ENCODE measurements around the gene RPS6KA2. TPM values are rescaled to one million over a fixed set of nuclear protein-coding genes. Genes with fewer than 3 reads are reported as not detected.

RPS6KA2 gene
- 1 to 10 TPM; 2.8 to 6.2 (median 6.0) TPM for total RNA-seq

GRCh38 chr6:166627033-166627874 lies at the start of gene RPS6KA2:
RPS6KA2 (minus strand) TSS chr6:166627251; CDS start chr6:166627019, 232 bp downstream.
- H3K4me3 Mint-ChIP-seq = peak within 1 kb of the TSS; percentile 82
- peaks cover 34% of the 10 kb centered on the region for H3K27me3 Mint-ChIP-seq (ENCODE audit: low read depth)
- no peaks in the 10 kb centered on the region for H3K9me3 Mint-ChIP-seq
- ATAC-seq (peak; percentile 91 to 93), DNase-seq (peak; percentile 100)
- H3K36me3 Mint-ChIP-seq (ENCODE audit: insufficient read depth) = no peaks in the 10 kb centered on the region
- peaks cover 14% of the 10 kb centered on the region for H3K4me1 Mint-ChIP-seq (ENCODE audit: low read depth)

GRCh38 chr6:166676270-166676860 lies 49.3 kb upstream of the RPS6KA2 start:
- ATAC-seq = no peak
- H3K27me3 Mint-ChIP-seq (ENCODE audit: low read depth) = peaks cover 15% of the 10 kb centered on the region
- no peak for DNase-seq
- no peaks in the 10 kb centered on the region for H3K36me3 Mint-ChIP-seq (ENCODE audit: insufficient read depth)
- peaks cover 4% of the 10 kb centered on the region for H3K4me1 Mint-ChIP-seq (ENCODE audit: low read depth)
- H3K4me3 Mint-ChIP-seq = no peak overlapping the region
- H3K9me3 Mint-ChIP-seq = no peaks in the 10 kb centered on the region

- no peaks in the 10 kb centered on the region for H3K36me3 Mint-ChIP-seq (ENCODE audit: insufficient read depth)
- H3K4me1 Mint-ChIP-seq (ENCODE audit: low read depth) = peaks cover 4% of the 10 kb centered on the region
- no peak for ATAC-seq
- H3K9me3 Mint-ChIP-seq = no peaks in the 10 kb centered on the region
- DNase-seq = no peak
- peaks cover 21% of the 10 kb centered on the region for H3K27me3 Mint-ChIP-seq (ENCODE audit: low read depth)
- H3K4me3 Mint-ChIP-seq = no peak overlapping the region
Measured at GRCh38 chr6:166675736-166676135, 48.7 kb upstream of the RPS6KA2 start.

- DNase-seq = no peak
- no peak for ATAC-seq
- peaks cover 27% of the 10 kb centered on the region for H3K27me3 Mint-ChIP-seq (ENCODE audit: low read depth)
- H3K9me3 Mint-ChIP-seq = no peaks in the 10 kb centered on the region
- H3K36me3 Mint-ChIP-seq (ENCODE audit: insufficient read depth) = no peaks in the 10 kb centered on the region
- H3K4me1 Mint-ChIP-seq (ENCODE audit: low read depth) = peaks cover 4% of the 10 kb centered on the region
- H3K4me3 Mint-ChIP-seq = no peak overlapping the region
Measured at GRCh38 chr6:166673309-166673708, 46.3 kb upstream of the RPS6KA2 start.

- Mint-ChIP-seq H3K27me3 (ENCODE audit: low read depth) (peaks cover 27% of the 10 kb centered on the region), H3K4me3 (no peak overlapping the region), H3K9me3 (no peaks in the 10 kb centered on the region), H3K4me1 (ENCODE audit: low read depth) (peaks cover 4% of the 10 kb centered on the region), H3K36me3 (ENCODE audit: insufficient read depth) (no peaks in the 10 kb centered on the region)
- ATAC-seq = no peak
- DNase-seq = no peak
Measured at GRCh38 chr6:166672624-166673206, 45.7 kb upstream of the RPS6KA2 start.

GRCh38 chr6:166672146-166672545 lies 45.1 kb upstream of the RPS6KA2 start:
- DNase-seq (no peak), ATAC-seq (no peak)
- peaks cover 4% of the 10 kb centered on the region for H3K4me1 Mint-ChIP-seq (ENCODE audit: low read depth)
- H3K4me3 Mint-ChIP-seq = no peak overlapping the region
- H3K9me3 Mint-ChIP-seq = no peaks in the 10 kb centered on the region
- H3K36me3 Mint-ChIP-seq (ENCODE audit: insufficient read depth) = no peaks in the 10 kb centered on the region
- peaks cover 27% of the 10 kb centered on the region for H3K27me3 Mint-ChIP-seq (ENCODE audit: low read depth)

- H3K27me3 Mint-ChIP-seq (ENCODE audit: low read depth) = peaks cover 27% of the 10 kb centered on the region
- H3K4me1 Mint-ChIP-seq (ENCODE audit: low read depth) = peaks cover 4% of the 10 kb centered on the region
- H3K9me3 Mint-ChIP-seq = no peaks in the 10 kb centered on the region
- no peak for ATAC-seq
- no peak for DNase-seq
- no peak overlapping the region for H3K4me3 Mint-ChIP-seq
- no peaks in the 10 kb centered on the region for H3K36me3 Mint-ChIP-seq (ENCODE audit: insufficient read depth)
Measured at GRCh38 chr6:166671434-166672081, 44.5 kb upstream of the RPS6KA2 start.

- ATAC-seq (no peak), DNase-seq (no peak)
- Mint-ChIP-seq H3K4me3 (no peak overlapping the region), H3K4me1 (ENCODE audit: low read depth) (peaks cover 4% of the 10 kb centered on the region), H3K36me3 (ENCODE audit: insufficient read depth) (no peaks in the 10 kb centered on the region), H3K27me3 (ENCODE audit: low read depth) (peaks cover 27% of the 10 kb centered on the region), H3K9me3 (no peaks in the 10 kb centered on the region)
Measured at GRCh38 chr6:166670894-166671293, 43.8 kb upstream of the RPS6KA2 start.

GRCh38 chr6:166670013-166670412 lies 43.0 kb upstream of the RPS6KA2 start:
- Mint-ChIP-seq H3K4me3 (no peak overlapping the region), H3K9me3 (no peaks in the 10 kb centered on the region), H3K4me1 (ENCODE audit: low read depth) (peaks cover 4% of the 10 kb centered on the region), H3K27me3 (ENCODE audit: low read depth) (peaks cover 21% of the 10 kb centered on the region), H3K36me3 (ENCODE audit: insufficient read depth) (no peaks in the 10 kb centered on the region)
- ATAC-seq (no peak), DNase-seq (no peak)

GRCh38 chr6:166667796-166668610 lies 41.0 kb upstream of the RPS6KA2 start:
- Mint-ChIP-seq H3K36me3 (ENCODE audit: insufficient read depth) (no peaks in the 10 kb centered on the region), H3K4me1 (ENCODE audit: low read depth) (peaks cover 5% of the 10 kb centered on the region), H3K27me3 (ENCODE audit: low read depth) (peaks cover 22% of the 10 kb centered on the region), H3K4me3 (no peak overlapping the region), H3K9me3 (no peaks in the 10 kb centered on the region)
- ATAC-seq (no peak), DNase-seq (no peak)

- Mint-ChIP-seq H3K4me1 (ENCODE audit: low read depth) (peaks cover 3% of the 10 kb centered on the region), H3K4me3 (no peak overlapping the region), H3K9me3 (no peaks in the 10 kb centered on the region), H3K36me3 (ENCODE audit: insufficient read depth) (no peaks in the 10 kb centered on the region), H3K27me3 (ENCODE audit: low read depth) (peaks cover 5% of the 10 kb centered on the region)
- no peak for DNase-seq
- ATAC-seq = no peak
Measured at GRCh38 chr6:166664135-166664534, 37.1 kb upstream of the RPS6KA2 start.

- Mint-ChIP-seq H3K36me3 (ENCODE audit: insufficient read depth) (no peaks in the 10 kb centered on the region), H3K4me1 (ENCODE audit: low read depth) (peaks cover 3% of the 10 kb centered on the region), H3K4me3 (no peak overlapping the region), H3K9me3 (no peaks in the 10 kb centered on the region), H3K27me3 (ENCODE audit: low read depth) (peaks cover 5% of the 10 kb centered on the region)
- no peak for DNase-seq
- no peak for ATAC-seq
Measured at GRCh38 chr6:166663568-166663967, 36.5 kb upstream of the RPS6KA2 start.

GRCh38 chr6:166662690-166663089 lies 35.6 kb upstream of the RPS6KA2 start:
- no peaks in the 10 kb centered on the region for H3K36me3 Mint-ChIP-seq (ENCODE audit: insufficient read depth)
- H3K27me3 Mint-ChIP-seq (ENCODE audit: low read depth) = peaks cover 9% of the 10 kb centered on the region
- no peak overlapping the region for H3K4me3 Mint-ChIP-seq
- H3K9me3 Mint-ChIP-seq = no peaks in the 10 kb centered on the region
- peaks cover 8% of the 10 kb centered on the region for H3K4me1 Mint-ChIP-seq (ENCODE audit: low read depth)
- DNase-seq = no peak
- ATAC-seq = no peak

Measured in activated T-cell treated with anti-CD3 and anti-CD28 coated beads, Interleukin-2, amount 50 U/mL, for 4 hours (primary cell).